GM19467 (cell line): ENCODE data around the gene VSNL1.

ENCODE experiments used
- ATAC-seq: cut with Tn5 transposase; IDR thresholded peaks from one replicate; pipeline ENCODE4 v1.9.1; 2021; ENCODE audit warnings: mild to moderate bottlenecking, moderate library complexity; ENCODE audit not compliant: unreplicated experiment

VSNL1 gene

GRCh38 chr2:17540093-17540812 lies at the start of gene VSNL1:
Gene VSNL1, plus strand, starts transcription at chr2:17540696. Its CDS starts 51,379 bp downstream, at chr2:17592075.
- no peak for ATAC-seq

GRCh38 chr2:17495590-17495989 lies 44.9 kb upstream of the VSNL1 start:
- no peak for ATAC-seq

GRCh38 chr2:17497718-17498117 lies 42.8 kb upstream of the VSNL1 start:
- ATAC-seq, result no peak

DNA sequence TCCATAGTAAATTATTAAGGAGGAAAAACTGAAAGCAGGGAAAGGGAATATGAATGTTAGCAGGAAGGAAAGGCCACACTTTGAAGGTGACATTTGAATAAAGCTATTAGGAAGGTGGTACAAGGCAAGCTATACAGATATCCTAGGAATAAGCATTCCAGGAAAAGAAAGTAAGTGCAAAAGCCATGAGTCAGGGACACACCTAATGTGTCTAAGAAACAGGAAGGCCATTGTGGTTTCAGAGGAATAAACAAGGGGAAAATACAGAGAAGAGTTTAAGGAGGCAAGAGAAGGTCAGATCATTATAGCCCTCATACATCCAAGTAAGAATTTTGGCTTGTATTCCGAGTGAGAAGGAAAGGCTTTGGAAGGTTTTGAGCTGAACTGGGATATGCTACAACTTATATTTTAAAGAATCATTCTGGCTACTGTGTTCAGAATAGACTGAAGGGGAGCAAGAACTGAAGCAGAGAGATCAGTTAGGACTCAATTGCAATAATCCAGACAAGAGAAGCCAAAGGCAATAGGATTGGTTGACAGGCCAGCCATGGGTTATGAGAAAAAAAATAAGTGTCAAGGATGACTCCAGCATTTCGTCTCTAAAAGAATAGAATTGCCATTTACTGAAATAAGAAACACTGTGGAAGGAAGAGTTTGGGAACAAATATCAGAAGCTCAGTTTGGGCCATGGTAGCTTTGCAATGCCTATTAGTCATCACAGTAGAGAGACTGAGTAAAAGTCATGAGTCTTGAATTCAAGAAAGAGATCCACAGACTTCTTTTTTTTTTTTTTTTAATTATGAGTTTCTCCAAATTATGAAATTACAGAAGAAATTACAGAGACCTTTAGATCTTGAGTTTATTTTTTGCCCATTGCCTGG lies 33.5 kb upstream of the VSNL1 start:
- no peak for ATAC-seq

- peak; percentile 35 for ATAC-seq
Measured at GRCh38 chr2:17515652-17516051, 24.8 kb upstream of the VSNL1 start.

GRCh38 chr2:17517481-17518211 lies 22.9 kb upstream of the VSNL1 start:
- ATAC-seq, result no peak

DNA sequence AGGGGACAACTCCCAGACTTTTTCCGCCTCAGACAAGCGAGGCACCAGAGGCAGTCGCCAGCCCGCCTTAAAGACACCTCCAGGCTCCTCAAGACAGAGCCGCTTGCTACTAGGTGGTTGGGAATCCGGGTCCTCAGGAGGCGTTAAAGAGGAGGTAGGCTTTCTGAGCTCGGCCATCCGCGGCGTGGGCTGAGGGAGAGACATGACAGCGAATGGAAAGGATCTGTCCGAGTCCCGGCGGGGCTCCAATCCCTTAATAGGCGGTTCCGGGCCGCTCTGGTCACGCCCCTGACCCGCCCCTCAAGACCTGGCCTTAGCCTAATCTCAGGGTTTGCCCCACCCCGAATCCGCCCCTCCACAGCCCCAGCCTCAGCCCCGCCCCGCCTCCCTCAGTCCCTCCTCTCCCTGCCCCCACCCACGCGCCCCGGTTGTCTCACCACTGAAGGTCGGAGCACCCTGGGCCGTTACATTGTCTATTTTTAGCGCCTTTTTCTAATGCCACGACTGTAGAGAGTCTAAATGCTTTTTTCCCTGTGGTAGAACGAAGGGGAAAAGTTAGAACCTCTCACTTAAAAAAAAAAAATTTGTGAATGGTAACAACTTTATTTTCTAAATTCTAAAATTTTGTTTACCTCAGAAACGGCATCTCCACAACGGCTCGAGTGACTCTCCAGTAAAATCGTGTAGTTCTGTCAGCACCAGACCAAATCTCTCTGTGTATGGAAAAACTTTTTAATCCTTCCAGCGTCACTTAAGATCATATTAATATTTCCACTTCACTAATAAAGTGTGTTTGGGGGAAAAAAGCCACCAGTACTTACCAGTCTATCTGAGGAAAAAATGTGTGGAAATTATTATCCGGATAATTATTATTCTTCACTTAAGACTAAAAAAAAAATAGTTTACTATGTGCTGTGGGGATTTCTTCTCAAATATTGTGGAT lies 22.0 kb upstream of the VSNL1 start, which contains the start of gene RAD51AP2:
Gene RAD51AP2 (minus strand): TSS at position 229 of the 943 bp plus-strand sequence. CDS start 25 bp downstream, at position 204.
- peak; percentile 81 for ATAC-seq

GRCh38 chr2:17519486-17519885 lies 21.0 kb upstream of the VSNL1 start:
- no peak for ATAC-seq

DNA sequence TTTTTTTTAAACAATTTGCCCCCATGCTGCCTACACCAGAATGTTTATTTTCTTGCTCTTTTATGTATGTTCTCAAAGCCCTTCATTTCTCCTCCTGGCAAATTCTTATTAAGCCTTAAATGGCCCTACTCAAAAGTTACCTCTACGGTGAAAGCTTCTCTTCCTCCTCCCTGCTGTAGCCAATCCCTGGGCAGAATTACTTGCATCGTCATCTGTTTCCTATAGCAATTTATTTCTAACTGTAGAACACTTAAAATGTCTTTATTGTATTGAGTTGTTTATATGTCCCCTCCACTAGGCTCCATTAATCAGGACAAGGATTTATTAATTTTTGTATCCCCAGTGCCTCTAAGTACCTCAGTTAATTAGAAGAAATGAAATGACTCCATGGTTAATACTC lies 19.7 kb upstream of the VSNL1 start:
- ATAC-seq, result no peak

- ATAC-seq, result no peak
Measured at GRCh38 chr2:17521621-17522020, 18.9 kb upstream of the VSNL1 start.

DNA sequence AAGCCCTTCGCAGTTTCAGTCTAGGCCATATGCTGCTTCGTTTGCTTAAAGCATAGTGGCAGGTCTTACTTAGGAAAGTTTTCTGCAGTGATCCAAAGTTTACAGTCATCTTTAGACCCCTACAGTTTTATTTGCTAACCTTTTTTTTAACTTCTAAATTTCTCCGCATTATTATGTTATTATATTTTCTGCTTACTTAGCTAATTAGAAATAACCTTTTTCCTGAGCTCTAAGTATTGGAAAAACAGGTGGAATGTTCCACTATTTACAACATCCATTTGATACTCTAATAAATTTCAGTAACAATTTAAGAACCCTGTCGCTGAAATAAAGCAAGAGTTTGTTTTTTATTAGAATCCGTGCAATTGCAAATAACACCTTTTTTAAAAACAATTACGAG lies 18.2 kb upstream of the VSNL1 start:
- no peak for ATAC-seq

- no peak for ATAC-seq
Measured at GRCh38 chr2:17529771-17530170, 10.7 kb upstream of the VSNL1 start.

GRCh38 chr2:17533546-17533945 lies 7.0 kb upstream of the VSNL1 start:
- no peak for ATAC-seq

DNA sequence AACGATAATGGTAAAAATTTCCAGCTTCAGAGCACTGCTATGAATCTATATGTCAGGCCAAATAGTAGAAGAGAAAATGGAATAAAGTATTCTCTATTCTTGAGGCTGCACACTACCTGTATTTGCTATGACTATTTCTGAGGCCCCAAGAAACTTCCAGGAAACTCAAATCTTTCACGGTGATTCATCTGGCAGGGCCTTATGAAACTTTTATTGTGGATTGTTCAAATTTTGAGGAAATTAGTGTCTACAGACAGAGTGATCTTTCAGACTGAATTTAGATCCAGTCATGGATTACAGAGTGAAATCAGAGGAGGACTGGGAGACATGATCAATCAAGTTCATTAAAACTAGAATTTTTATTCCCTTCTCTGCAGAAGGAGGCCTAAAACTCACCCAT lies 4.1 kb upstream of the VSNL1 start:
- no peak for ATAC-seq

- ATAC-seq, result peak; percentile 30
Measured at GRCh38 chr2:17538022-17538843, 2.3 kb upstream of the VSNL1 start.

DNA sequence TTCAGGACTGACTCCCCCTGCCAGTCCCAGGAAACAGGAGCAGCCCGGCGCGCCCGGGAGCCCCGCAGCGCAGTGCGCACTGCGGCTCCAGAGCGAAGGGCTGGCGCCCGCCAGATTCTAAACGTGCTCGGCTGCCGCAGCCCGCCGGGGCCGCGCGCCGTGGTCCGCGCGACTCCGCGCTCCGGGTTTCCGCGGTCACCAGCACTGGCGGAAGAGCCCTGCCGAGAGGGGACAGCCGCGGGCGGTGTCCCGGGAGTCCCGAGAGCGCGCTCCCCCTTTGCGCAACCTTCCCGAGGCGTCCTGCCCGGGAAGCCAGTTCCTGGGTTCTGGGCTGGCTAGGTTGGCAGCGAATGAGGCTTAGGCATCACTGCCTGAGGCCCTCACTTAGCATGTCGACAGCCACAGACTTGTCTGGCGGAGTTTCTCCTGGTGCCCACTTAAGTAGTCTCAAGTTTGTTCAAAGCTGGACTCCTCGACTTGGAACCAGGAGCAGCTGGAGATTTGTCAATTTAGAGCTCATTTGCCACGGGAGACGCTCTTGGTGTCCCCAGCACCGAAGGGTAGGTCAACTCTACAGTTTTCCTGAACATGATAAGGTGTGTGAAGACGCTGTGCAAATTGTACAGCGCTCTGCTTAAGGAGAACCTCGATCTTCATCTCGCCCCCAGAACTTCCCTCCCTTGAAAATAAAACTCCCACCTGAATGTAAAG lies 1.5 kb upstream of the VSNL1 start:
- ATAC-seq, result peak; percentile 65

GRCh38 chr2:17539611-17540092 lies 844 bp upstream of the VSNL1 start:
- ATAC-seq, result no peak

- no peak for ATAC-seq
Measured at GRCh38 chr2:17540813-17541530, 476 bp downstream of the VSNL1 start.
